GM20000 (cell line): Measurements from ENCODE around the gene SSBP2.

ENCODE experiments used
- DNase-seq: peaks from one replicate; pipeline ENCODE4 v3.0.0; 2012; ENCODE audit warnings: low spot score
- TF ChIP-seq, protein P1 (sequence below): IDR thresholded peaks from 2 replicates; pipeline ENCODE4 v1.5.1; 2012; ENCODE audit warnings: mild to moderate bottlenecking, control low read depth; ENCODE audit errors: extremely low read depth, missing control alignments

Gene SSBP2

DNA sequence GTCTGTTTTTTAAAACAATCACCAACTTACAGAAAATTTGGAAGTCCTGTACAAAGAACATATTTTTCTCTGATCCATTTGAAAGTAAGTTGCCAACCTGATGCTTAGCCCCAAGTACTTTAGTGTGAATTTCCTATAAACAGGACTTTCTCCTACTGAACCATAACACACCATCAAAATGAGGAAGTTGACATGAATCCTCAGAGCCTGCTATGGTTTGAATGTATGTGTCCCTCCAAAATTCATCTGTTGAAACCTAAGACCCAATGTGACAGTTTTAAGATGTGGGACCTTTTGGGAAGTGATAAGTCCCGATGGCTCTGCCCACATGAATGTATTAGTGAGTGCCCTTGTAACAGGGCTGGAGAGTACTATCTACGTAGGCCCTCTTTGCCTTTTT is 350.5 kb downstream of the SSBP2 start:
- no peak for DNase-seq
- TF ChIP-seq, protein P1, sequence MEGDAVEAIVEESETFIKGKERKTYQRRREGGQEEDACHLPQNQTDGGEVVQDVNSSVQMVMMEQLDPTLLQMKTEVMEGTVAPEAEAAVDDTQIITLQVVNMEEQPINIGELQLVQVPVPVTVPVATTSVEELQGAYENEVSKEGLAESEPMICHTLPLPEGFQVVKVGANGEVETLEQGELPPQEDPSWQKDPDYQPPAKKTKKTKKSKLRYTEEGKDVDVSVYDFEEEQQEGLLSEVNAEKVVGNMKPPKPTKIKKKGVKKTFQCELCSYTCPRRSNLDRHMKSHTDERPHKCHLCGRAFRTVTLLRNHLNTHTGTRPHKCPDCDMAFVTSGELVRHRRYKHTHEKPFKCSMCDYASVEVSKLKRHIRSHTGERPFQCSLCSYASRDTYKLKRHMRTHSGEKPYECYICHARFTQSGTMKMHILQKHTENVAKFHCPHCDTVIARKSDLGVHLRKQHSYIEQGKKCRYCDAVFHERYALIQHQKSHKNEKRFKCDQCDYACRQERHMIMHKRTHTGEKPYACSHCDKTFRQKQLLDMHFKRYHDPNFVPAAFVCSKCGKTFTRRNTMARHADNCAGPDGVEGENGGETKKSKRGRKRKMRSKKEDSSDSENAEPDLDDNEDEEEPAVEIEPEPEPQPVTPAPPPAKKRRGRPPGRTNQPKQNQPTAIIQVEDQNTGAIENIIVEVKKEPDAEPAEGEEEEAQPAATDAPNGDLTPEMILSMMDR, result no peak

DNA sequence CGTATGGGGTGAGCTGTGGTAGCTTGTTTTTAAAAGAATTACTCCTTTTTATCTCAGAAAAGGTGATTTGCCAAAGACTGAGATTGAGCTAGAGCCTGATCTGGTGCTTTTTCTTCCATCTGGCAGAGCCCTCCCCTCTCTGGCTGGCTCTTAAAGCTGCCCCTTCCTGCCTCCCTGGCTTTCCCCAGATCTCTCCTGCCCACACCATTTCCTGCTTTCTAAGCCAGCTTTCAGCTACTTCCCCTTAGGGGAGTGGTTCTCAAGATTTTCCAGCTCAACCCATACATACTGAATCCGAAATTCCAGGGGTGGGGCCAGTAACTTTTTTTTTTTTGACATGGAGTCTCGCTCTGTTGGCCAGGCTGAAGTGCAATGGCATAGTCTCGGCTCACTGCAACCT is 352.2 kb downstream of the SSBP2 start:
- TF ChIP-seq, protein P1, result no peak
- DNase-seq, result no peak

DNA sequence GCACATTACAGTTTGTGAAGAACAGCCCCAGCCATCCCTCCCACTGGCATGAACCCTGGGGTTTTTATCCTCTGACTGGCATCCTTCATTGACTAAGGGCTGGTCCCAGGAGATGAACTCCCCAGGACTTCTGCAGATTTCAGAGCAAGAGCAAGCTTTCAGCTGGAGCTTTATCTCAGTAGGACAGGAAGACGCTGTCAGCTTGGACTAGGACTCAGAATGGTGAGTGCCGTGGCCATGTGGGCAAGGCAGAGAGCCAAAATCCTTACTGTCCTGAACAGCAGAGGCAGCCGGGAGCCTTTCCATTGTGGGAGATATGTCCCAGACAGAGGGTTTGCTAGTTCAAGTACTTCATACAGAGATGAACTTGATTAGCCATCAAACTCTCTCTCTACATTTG is 353.7 kb downstream of the SSBP2 start:
- TF ChIP-seq, protein P1, result no peak
- DNase-seq, result no peak

DNA sequence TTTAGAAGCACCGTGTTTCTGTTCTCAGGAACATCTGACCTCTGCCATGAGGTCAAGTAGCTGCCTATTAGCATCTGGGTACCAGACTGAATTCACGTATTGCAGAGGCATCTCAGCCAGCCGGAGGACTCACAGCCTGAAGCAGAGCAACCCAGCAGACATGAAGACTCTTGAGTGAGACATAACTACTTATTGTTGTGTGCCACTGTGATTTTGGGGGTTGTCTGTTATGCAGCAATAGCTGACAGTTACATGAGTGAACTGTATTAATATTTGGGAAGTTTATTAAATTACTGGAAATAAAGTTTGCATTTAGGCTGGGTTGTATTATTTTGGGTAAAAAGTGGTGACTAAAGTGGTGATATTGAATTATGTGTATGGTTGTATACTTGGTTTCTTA is 355.6 kb downstream of the SSBP2 start:
- no peak for DNase-seq
- TF ChIP-seq, protein P1, result no peak

DNA sequence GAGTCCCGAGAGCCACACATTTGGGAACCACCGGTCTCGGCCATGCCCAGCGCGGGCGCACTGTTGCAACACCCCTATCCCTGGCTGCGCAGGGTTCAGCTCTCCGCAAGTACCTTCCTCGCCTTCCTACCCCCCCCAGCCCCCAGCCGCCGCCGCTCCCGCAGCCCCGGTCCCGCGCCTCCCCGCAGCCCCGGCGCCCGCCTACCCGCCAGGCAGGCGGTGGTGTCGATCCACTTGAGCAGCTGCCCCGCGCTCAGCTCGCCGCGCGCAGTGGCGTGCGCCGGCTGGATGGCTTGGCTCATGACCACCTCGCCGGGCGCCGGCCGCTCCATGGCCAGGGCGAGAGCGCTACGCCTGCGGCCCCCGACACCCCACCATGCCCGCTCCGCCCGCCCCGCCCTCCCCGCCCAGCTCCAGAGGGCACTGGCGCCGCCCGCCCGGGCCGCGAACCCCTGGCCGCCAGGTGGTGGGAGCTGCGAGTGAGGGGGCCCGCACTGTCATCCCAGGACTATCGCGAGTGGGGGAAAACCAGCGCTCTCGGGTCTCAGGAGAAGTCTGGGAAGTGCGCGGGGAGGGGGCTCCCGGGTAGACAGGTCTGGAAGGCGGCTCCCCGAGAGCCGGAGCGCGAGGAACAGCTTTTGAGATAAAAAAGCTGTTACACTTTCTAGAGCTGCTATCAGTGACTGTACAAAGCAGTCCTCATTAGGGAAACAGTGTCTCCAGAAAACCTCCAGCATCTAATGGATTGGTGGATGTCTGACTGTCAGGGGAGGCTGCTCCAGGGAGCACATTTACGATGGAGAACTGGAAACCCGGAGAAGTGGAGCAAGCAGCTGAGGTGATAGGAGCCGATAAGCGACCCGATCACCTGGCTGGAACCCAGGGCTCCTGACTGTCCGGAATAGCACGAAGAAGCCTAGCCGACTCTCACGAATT is 356.8 kb downstream of the SSBP2 start, which contains the start of gene ACOT12:
TSS of gene ACOT12 (minus strand) at position 352 of the 936 bp plus-strand sequence. CDS start at position 332, 20 bp downstream.
- TF ChIP-seq, protein P1, result no peak

DNA sequence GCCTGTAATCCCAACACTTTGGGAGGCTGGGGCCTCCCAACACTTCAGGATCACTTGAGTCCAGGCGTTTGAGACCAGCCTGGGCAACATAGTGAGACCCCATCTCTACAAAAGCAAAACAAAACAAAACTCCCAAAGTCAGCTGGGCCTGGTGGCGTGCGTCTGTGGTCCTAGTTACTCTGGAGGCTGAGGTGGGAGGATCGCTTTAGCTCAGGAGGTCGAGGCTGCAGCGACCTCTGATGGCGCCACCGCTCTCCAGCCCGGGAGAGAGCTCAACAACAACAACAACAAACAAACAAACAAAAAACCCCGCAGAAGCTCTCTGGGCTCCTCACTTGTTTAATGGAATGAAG is 357.5 kb downstream of the SSBP2 start:
- TF ChIP-seq, protein P1, result no peak
- no peak for DNase-seq

More for the DNA sequence above, 356.8 kb downstream of the SSBP2 start, which contains the start of gene ACOT12:
- peak; percentile 34 for DNase-seq

DNA sequence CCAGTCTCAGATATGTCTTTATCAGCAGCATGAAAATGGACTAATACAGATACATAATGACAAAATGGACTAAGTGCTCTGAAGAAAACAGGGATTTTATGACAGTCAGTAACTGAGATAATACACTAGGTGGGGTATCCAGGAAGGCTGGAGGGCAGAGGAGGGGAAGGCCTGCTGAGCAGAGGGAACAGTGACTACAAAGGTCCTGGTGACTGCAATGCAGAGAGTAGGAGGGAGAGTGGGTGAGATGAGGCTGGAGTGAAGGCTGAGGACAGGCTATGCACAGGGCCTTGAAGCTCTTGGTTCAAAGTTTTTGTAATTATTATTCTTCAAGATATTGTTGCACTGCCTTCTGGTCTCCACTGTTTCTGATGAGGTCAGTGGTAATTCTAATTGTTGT is 361.9 kb downstream of the SSBP2 start:
- DNase-seq, result no peak
- TF ChIP-seq, protein P1, result no peak
